Smooth muscle cell of the brain vasculature (primary cell): ENCODE measurements around the gene PKD1.
"Not testable (repeated sequence)": the region's sequence is repeated elsewhere in the genome, so short reads cannot be mapped to it uniquely, and the experiment has no call there.

ENCODE experiments used
- DNase-seq: peaks from one replicate; pipeline ENCODE4 v3.0.0-alpha.2; 2012; ENCODE audit warnings: low read depth, low spot score

PKD1 gene

GRCh38 chr16:2108446-2109270 lies 27.0 kb downstream of the PKD1 start:
- not testable (repeated sequence) for DNase-seq

GRCh38 chr16:2107791-2108125 lies 27.9 kb downstream of the PKD1 start:
- DNase-seq: not testable (repeated sequence)

- DNase-seq: not testable (repeated sequence)
Measured at GRCh38 chr16:2107121-2107790, 28.4 kb downstream of the PKD1 start.

- DNase-seq: not testable (repeated sequence)
Measured at GRCh38 chr16:2106211-2106610, 29.5 kb downstream of the PKD1 start.

- not testable (repeated sequence) for DNase-seq
Measured at GRCh38 chr16:2105769-2106168, 29.9 kb downstream of the PKD1 start.

GRCh38 chr16:2105291-2105690 lies 30.4 kb downstream of the PKD1 start:
- DNase-seq: not testable (repeated sequence)

- not testable (repeated sequence) for DNase-seq
Measured at GRCh38 chr16:2104464-2104863, 31.2 kb downstream of the PKD1 start.

GRCh38 chr16:2102471-2102870 lies 33.2 kb downstream of the PKD1 start:
- DNase-seq: no peak

- DNase-seq: not testable (repeated sequence)
Measured at GRCh38 chr16:2101581-2101980, 34.1 kb downstream of the PKD1 start.

- DNase-seq: not testable (repeated sequence)
Measured at GRCh38 chr16:2097689-2098088, 38.0 kb downstream of the PKD1 start.

- no peak for DNase-seq
Measured at GRCh38 chr16:2096853-2097595, 38.7 kb downstream of the PKD1 start.

- DNase-seq: no peak
Measured at GRCh38 chr16:2095918-2096582, 39.6 kb downstream of the PKD1 start.

- no peak for DNase-seq
Measured at GRCh38 chr16:2095315-2095853, 40.3 kb downstream of the PKD1 start.

GRCh38 chr16:2093793-2094192 lies 41.9 kb downstream of the PKD1 start:
- DNase-seq: no peak

- no peak for DNase-seq
Measured at GRCh38 chr16:2092866-2093265, 42.8 kb downstream of the PKD1 start.

- no peak for DNase-seq
Measured at GRCh38 chr16:2092256-2092620, 43.5 kb downstream of the PKD1 start.

- DNase-seq: no peak
Measured at GRCh38 chr16:2091547-2092255, 44.0 kb downstream of the PKD1 start.

GRCh38 chr16:2090777-2091546 lies 44.7 kb downstream of the PKD1 start:
- DNase-seq: no peak

GRCh38 chr16:2090481-2090776 lies 45.3 kb downstream of the PKD1 start:
- no peak for DNase-seq

- DNase-seq: no peak
Measured at GRCh38 chr16:2089706-2090480, 45.8 kb downstream of the PKD1 start.
